ENCODE data around the gene MCOLN3.

GRCh38 chr1:85015826-85016225 lies 32.5 kb downstream of the MCOLN3 start:
- TF ChIP-seq POLR2A (IDR thresholded peaks at IDR 0.05) = no peak
- no peak for TF ChIP-seq CTCF (IDR thresholded peaks at IDR 0.05)
- TF ChIP-seq POLR2AphosphoS5 (IDR thresholded peaks at IDR 0.05) = no peak

All from gastroesophageal sphincter (tissue), 3 donors.